GM19463 (cell line): ENCODE measurements around the gene PCDH15.

Source experiments
- ATAC-seq: cut with Tn5 transposase; IDR thresholded peaks from one replicate; pipeline ENCODE4 v1.9.1; 2021; ENCODE audit warnings: mild to moderate bottlenecking, moderate library complexity; ENCODE audit not compliant: unreplicated experiment

PCDH15 gene

GRCh38 chr10:54708591-54708990 is 92.4 kb downstream of the PCDH15 start:
- no peak for ATAC-seq

DNA sequence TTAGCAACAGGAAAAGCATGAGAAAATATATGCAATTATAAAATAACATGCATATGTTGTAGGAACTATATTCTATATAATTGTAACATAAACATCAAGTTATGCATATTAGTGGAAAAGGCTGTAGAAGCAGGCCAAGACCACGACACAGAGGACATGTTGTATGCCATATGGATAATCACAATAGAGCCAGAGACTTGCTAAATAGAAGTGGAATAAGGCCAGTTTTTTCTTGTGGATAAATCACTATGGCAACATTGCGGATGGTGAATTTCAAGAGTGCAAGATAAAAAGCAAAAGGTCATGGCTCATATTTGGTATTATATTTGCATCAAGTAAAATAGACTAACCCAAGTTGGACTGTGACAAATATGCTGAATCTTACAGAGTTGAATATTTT is 93.0 kb downstream of the PCDH15 start:
- ATAC-seq: no peak

- no peak for ATAC-seq
Observed at GRCh38 chr10:54702583-54703485, 98.2 kb downstream of the PCDH15 start.

- no peak for ATAC-seq
Observed at GRCh38 chr10:54691331-54691730, 109.7 kb downstream of the PCDH15 start.

GRCh38 chr10:54682554-54682953 is 118.5 kb downstream of the PCDH15 start:
- ATAC-seq: no peak

DNA sequence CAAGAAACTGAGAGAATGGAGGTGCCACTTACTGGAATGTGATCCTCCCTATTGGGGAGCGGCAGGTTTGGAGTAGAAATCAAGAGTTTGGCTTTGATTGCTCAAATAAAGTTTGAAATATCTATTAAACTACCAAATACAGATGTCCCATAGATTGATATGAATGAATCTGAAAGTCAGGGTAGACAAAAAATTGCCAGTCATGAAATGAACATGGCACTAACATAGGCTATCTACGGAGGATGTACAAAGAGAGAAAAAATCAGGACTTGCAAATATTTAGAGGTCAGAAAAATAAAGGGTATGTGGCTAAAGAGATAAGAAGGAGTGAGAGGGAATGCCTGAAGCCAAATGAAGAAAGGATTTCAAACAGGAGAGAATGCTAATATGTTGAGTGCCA is 119.9 kb downstream of the PCDH15 start:
- ATAC-seq: no peak

GRCh38 chr10:54667136-54667535 is 133.9 kb downstream of the PCDH15 start:
- no peak for ATAC-seq

- no peak for ATAC-seq
Observed at GRCh38 chr10:54666192-54666591, 134.8 kb downstream of the PCDH15 start.

GRCh38 chr10:54665095-54665494 is 135.9 kb downstream of the PCDH15 start:
- no peak for ATAC-seq

GRCh38 chr10:54660397-54660796 is 140.6 kb downstream of the PCDH15 start:
- ATAC-seq: no peak

- ATAC-seq: no peak
Observed at GRCh38 chr10:54656643-54657042, 144.4 kb downstream of the PCDH15 start.

- ATAC-seq: no peak
Observed at GRCh38 chr10:54653518-54653917, 147.5 kb downstream of the PCDH15 start.

GRCh38 chr10:54650547-54650946 is 150.5 kb downstream of the PCDH15 start:
- ATAC-seq: peak; percentile 47

DNA sequence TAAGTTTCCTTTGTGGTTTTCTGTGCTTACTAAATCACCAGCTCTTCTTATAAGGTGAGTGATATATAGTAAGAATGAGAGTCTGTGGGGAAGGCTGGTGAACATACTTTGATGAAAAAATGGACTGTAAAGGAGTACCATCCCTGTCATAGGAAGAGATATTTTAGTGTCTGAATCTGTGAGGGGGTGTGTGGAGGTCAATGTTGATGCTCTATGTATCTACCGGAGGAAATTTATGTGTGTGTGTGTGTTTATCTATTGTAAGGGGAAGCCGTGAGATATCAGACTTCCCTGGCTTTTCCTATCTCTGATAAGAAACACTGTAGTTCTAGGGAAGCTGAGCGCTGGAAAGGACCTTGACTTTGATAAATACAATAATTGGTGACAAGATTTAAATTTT is 179.0 kb downstream of the PCDH15 start:
- no peak for ATAC-seq

DNA sequence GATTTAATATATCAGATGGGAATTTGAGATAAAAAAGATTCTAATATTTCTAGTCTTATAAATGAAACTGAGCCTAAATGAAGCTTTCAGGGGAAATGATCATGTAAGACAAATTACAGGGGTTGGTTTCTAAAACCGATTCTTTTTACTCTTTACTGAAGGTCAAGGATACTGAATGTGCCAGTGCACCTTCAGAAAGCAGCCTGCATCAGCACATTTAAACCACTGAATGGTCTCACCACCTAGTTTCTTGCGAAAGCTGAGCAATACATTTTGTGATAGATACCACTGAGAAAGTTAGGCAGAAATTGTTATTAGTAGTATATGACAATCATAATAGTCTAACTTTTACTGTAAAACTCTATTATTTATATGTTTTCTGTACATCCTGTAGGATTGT is 180.7 kb downstream of the PCDH15 start:
- ATAC-seq: no peak

DNA sequence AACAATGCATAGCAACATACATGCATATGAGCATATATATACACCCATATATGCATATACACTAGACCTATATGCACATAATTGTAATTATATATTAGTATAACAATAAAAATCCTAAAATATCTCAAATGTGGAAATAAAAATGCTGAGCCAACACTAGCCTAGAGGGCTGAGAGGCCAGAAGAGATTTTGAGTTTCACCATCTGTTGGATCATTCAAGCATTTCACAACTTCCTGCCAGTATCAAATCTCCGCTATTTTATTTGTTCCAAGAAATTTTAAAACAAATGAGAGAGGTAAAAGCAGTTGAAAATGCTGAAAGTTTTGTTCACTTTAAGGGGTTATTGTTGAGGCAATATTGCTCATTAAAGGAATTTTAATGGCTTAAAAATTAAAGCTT is 187.0 kb downstream of the PCDH15 start:
- no peak for ATAC-seq

GRCh38 chr10:54613162-54613561 is 187.9 kb downstream of the PCDH15 start:
- ATAC-seq: no peak

- no peak for ATAC-seq
Observed at GRCh38 chr10:54609423-54609822, 191.6 kb downstream of the PCDH15 start.

DNA sequence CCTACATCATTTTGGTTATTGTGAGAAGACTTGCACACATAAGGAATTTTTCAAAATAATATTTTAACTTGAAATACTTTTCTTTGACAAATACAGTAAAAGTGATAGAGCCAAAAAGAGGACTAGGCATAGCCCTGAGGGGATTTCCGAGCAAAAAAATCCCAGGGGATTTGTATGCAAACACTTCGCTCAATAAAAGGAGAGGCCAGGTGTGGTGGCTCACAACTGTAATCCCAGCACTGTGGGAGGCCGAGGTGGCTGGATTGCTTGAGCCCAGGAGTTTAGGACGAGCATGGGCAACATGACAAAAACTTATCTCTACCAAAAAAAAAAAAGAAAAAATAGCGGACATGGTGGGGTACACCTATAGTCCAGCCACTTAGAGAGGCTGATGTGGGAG is 193.0 kb downstream of the PCDH15 start:
- no peak for ATAC-seq

DNA sequence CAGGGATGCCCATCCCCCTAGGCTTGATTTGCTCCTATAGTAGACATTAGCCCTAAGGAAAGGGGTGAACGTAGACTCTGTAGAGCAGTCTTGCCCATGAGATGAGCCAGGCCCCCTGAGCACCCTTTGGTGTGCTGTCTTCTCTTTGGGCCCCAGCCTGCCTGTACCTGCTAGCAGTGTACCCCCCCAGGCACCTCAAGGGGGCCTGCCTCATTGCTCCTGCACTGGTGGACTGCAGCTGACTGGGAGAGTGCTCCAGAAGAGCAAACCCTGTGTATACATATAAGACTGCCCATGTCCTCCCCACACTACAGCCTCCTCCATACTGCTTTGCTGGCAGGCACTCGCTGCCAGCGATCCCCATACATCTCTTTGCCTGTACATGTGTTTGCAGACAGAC is 206.7 kb downstream of the PCDH15 start:
- ATAC-seq: no peak

GRCh38 chr10:54587971-54588370 is 213.1 kb downstream of the PCDH15 start:
- no peak for ATAC-seq

- no peak for ATAC-seq
Observed at GRCh38 chr10:54585572-54585971, 215.5 kb downstream of the PCDH15 start.

GRCh38 chr10:54577682-54578081 is 223.3 kb downstream of the PCDH15 start:
- ATAC-seq: no peak
